Stimulated activated CD4-positive, alpha-beta T cell treated with anti-CD3 and anti-CD28 coated beads, TNF-alpha, amount 100 ng/mL, for 4 hours (primary cell): ENCODE data around the gene ZNF354B.
"Not testable (repeated sequence)": the region's sequence is repeated elsewhere in the genome, so short reads cannot be mapped to it uniquely, and the experiment has no call there.

Experiments
- DNase-seq, 3 experiments: peaks; one replicate each; pipeline ENCODE4 v3.0.0-alpha.2; 2020; ENCODE audit warnings: low read depth in 3 of 3

The ZNF354B gene

DNA sequence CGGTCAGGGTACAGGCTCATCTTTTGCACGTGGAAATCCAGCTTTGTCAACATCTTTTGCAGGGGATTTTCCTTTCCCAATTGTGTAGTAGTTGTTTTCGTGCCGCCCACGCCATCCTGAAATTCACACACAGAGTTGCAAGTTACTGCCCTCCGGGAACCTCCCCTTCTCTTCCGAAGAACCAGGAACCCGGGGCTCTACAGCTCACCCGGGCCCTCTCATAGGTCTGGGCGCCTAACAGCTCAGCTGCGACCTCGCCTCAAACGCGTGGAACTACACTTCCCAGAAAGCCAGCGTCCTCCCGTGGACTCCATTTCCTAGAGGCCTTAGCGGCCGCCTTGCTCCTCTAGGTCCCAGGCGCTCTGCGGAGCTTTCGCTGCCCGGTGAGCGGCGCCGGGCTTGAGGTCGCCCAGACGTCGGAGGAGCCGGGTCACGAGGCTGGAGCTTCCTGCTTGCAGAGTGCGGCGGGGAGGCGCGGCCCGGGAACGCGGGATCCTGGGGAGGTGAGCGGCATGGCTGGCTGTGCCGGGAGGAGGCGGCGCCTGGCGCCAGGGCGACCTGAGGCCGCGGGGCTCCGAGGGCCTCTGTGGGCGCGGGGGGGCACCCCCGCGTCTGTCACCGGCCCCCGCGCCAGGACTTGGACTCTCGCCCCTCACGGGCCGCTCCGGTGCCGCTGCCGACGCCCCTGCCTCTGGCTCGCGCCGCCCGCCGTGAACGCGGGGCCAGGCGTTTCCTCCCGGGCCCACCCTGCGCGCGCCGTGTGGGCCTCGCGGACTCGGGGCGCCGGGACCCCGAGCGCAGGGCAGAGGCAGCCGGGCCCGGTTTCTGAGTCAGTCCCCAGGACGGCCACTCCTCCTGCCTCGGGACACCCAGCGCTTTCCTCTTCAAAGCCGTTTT lies at the start of gene ZNF354B:
Gene ZNF354B, plus strand, starts transcription at position 329 of the 897 bp plus-strand sequence. CDS start 1,095 bp downstream, outside the sequence.
- DNase-seq = peak; percentile 58 to 75 (median 66)

GRCh38 chr5:178817506-178817905 lies 42.2 kb upstream of the ZNF354B start:
- DNase-seq = no peak

DNA sequence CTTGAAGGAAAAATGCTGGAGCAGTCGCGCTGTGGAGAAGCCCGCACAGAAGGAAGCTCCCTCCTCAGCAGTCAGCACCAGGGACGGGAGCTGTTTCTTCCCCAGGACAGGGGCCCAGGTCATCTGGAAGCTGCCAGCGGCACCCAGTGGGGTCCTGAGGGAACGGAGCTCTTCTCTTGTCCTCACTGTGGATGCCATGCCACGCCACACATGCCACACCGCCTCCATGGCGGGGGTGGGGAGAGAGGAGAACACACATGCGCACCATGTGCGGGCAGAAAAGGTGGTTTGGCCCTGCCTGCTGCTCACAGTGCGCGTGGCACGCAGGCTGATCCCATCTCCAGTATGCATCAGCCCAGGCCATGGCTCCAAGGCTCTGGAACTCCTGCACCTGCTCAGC lies 41.7 kb upstream of the ZNF354B start:
- no peak for DNase-seq

DNA sequence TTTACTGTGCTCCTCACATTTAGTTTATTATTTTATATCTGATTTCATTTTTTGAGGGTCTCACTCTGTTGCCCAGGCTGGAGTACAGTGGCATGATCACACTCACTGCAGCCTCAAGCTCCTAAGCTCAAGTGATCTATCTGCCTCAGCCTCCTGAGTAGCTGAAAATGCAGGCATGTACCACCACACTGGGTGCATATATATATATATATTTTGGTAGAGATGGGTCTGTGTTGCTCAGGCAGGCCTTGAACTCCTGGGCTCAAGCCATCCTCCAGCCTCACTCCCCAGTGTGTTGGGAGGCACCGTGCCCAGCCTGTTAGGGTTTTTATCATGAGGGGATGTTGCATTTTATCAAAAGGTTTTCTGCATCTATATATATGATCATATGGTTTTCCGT lies 39.8 kb upstream of the ZNF354B start:
- no peak for DNase-seq

DNA sequence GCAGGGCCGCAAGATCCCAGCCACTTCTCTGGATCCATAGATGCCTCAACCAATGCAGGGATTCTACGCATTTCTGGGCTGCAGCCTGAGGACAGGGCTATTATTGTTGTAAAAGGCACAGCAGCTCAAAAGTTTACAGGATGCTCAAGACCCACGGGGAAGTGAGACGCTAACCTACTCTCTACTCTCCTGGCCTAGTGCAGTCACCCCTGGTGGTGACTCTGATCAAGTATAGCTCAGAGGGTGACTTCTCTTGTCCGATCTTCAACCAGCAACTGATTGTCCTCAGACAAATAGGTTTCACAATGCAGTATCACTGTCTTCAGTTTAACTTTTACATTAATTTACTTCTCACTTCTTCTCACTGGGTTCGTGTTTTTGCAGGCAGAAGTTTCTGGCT lies 34.3 kb upstream of the ZNF354B start:
- DNase-seq = no peak

- DNase-seq = no peak
These were observed 33.5 kb upstream of the ZNF354B start for GRCh38 chr5:178826216-178826615.

DNA sequence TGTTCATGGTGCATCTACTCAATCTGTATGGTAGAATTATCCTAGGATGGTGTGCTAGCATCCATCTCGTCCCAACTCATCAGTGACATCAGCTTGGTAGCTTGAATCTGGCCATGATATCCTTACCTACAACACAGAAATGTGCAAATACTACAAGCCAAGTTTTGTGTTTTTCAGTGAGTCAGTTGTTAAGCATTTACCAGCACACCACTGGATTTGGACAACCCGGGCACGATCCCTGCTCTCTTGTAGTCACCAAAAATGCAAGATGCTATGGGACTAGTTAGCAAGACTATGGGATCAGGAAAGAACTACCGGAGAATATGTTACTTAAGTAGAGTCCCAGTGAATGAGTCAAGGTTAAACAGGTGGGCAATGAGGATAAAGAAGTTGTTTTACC lies 32.1 kb upstream of the ZNF354B start:
- no peak for DNase-seq

- DNase-seq = no peak
These were observed 28.7 kb upstream of the ZNF354B start for GRCh38 chr5:178831049-178831448.

DNA sequence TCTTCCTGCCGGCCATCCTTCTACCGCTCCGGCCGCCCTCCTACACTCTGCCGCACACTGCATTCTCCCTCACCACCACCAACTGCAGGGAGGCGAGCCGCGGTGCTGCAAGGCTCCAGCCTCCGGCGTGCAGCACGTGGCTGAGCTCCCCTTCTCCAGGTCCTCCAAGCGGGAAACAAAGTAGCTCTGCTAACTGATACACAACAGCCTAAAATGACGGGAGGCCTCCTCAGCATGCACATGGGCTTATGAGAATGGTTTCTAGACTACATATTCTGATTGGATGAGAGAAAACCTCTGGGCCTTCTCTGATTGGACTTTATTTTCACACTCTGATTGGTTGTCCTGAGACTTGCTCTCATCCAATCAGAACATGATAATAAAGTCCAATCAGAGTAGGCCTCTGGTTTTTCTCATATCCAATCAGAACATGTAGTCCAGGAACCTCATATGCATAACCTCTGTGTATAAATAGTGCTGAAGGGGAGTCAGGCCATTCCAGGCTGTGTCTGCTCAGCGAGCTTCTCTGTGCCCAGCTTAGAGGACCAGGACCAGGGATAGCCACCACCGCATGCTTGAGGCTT lies 27.0 kb upstream of the ZNF354B start:
- no peak for DNase-seq

GRCh38 chr5:178836628-178837027 lies 23.1 kb upstream of the ZNF354B start:
- no peak for DNase-seq

- not testable (repeated sequence) for DNase-seq
These were observed 20.9 kb upstream of the ZNF354B start for GRCh38 chr5:178838695-178839318.

DNA sequence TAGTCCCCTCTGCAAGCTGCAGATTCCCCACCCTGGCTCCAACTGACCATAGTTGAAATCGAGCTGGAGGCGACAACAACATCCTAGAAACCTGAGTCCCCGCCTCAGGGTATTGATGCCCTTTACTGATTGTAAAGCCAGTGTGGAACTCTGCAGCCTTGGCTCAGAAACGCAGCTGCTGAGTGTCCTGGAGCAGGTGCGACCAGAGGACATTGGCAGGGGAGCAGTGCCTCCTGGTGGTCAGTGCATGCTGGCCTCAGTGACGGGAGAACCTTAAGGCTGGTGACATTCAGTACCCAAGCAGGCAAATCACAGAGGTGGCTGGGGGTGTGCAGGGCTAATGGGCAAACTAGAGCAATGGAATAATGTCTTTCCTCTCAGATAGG lies 20.4 kb upstream of the ZNF354B start:
- DNase-seq = peak in 2 of 3 experiments; percentile 6 to 7

GRCh38 chr5:178840399-178840798 lies 19.4 kb upstream of the ZNF354B start:
- not testable (repeated sequence) for DNase-seq

DNA sequence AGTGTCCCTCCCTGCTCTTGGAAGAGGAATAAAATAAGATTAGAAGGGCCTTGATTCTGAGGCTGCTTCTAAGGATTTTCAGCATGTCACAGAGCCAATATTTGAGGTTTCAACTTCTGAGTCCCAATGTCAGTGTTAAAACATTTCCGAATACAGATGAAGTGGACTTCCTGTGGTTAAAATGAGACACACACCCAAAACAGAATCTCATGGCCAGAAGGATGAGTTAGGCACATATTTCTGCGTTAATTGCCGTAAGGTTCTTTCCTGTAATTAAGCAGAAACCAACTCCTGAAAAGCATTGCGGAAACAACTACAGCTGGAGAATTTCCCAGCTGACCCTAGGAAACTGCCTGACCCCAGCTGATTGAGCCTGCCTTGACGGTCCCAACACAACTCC lies 10.4 kb upstream of the ZNF354B start:
- no peak for DNase-seq

DNA sequence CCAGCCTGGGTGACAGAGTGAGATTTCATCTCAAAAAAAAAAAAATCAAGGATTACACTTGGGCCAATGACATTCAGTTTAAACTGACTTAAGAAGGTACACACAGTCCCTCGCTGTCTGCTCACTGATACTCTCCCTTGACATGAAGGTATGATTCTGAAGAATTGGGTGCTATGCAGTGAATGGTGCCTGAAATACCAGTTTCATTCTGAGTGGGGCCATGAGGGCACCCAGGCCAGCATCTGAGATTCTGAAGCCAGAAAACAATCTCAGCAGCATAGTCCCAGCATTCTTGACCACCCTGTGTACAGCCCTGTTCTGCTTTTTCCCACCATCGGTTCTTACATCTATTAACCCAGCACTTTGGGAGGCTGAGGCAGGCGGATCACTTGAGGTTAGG lies 7.8 kb upstream of the ZNF354B start:
- no peak for DNase-seq

DNA sequence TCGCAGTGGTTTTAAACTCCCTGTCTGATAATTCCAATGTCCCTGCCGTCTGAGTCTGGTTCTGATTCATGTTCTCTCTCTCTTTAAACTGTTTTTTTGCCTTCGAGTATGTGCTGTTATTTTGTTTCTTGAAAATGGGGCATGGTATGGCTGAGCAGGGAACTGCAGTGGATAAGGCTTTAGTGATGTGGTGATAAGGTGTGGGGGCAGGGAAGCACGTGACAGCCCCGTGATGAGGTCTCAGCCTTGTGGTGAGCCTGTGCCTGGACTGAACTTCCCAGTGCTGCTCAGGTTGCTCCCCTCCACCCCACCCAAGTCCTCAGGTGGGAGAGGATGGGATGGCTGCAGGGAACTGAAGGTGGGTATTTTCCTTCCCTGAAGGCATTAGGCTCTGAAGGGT lies 5.5 kb upstream of the ZNF354B start:
- no peak for DNase-seq

GRCh38 chr5:178860615-178861014 lies 862 bp downstream of the ZNF354B start:
- DNase-seq = not testable (repeated sequence)

DNA sequence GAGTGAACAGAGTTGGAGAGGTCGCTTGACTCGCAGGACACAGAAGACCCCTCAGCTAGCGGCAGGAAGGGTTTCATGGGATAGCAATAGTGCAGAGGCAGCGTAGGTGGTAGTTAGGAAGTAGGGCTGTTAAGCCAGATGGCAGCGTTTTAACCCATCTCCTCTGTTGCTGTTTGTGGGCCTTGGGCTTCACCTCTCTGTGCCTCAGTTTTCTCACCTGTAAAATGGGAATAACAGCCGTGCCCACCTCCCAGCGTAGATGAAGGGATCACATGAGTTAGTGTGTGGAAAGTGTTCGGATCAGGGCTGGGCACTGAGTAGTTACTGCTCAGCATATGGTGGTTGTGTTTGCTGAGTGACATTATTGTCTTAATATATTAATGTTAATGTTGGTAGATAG lies 1.9 kb downstream of the ZNF354B start:
- DNase-seq = no peak

DNA sequence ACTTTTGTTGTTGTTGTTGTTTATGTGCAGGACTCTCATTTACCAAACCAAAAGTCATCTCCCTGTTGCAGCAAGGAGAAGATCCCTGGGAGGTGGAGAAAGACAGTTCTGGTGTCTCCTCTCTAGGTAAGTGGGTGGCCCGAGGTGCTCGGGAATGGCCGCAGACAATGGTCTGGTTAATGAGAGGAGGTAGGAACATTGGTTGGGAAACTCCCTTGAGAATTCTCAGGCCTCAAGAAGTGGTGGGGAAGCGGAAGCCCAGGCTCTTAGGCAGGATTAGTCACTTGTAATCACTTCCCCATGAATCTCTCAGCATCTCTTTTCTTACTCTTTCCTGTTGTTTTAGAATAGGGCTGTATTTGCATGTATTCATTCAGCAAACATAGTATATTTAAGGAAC lies 7.2 kb downstream of the ZNF354B start:
- DNase-seq = no peak

- no peak for DNase-seq
These were observed 9.8 kb downstream of the ZNF354B start for GRCh38 chr5:178869577-178869976.

DNA sequence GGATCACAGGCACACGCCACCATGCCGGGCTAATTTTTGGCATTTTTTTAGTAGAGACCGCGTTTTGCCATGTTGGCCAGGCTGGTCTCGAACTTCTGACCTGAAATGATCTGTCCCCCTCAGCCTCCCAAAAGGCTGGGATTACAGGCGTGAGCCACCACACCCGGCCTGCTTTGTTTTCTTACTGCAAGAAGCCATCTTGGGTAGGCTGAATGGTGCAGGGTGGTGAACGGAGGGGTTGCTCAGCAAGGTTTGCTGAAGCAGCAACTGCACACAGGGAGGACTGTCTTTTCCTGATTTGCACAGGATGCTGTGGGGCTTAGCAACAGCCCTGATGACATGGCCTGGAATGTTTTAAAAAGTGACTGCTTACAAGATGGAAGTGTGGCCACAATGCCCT lies 10.7 kb downstream of the ZNF354B start:
- DNase-seq = no peak

DNA sequence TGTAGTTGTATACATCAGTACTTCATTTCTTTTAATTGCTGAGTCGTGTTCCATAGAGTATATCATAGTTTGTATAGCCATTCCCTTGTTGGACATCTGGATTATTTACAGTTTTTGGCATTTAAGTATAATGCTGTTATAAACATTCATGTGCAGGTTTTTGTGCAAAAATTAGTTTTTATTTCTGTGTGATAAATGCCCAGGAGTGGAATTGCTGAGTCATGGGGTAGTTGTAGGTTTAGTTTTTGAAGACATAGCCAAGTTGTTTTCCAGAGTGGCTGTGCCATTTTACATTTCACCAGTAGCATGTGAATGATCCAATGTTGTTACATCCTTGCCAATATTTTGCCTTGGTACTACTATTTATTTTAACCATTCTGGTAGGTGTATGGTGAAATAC lies 12.5 kb downstream of the ZNF354B start:
- DNase-seq = no peak
